ENCODE measurements around the gene MSL1.
A peak's percentile ranks its signal among the peaks of the same experiment; 100 is the strongest.

The MSL1 gene

GRCh38 chr17:40121181-40122135, at the start of gene MSL1:
MSL1 (plus strand) TSS chr17:40121971; CDS start chr17:40122613, 642 bp downstream.
- peak; percentile 85 for DNase-seq (ENCODE audit: low spot score)

- no peak for DNase-seq (ENCODE audit: low spot score)
These were observed 49.6 kb upstream of the MSL1 start for GRCh38 chr17:40072040-40072734.

GRCh38 chr17:40072735-40073346, 48.9 kb upstream of the MSL1 start:
- DNase-seq (ENCODE audit: low spot score): no peak

GRCh38 chr17:40073454-40074174, 48.2 kb upstream of the MSL1 start:
- no peak for DNase-seq (ENCODE audit: low spot score)

GRCh38 chr17:40074175-40074512, 47.6 kb upstream of the MSL1 start:
- DNase-seq (ENCODE audit: low spot score): no peak

GRCh38 chr17:40074871-40075200, 46.9 kb upstream of the MSL1 start:
- no peak for DNase-seq (ENCODE audit: low spot score)

- peak; percentile 78 for DNase-seq (ENCODE audit: low spot score)
These were observed 46.4 kb upstream of the MSL1 start for GRCh38 chr17:40075201-40075941.

GRCh38 chr17:40075942-40076498, 45.8 kb upstream of the MSL1 start:
- DNase-seq (ENCODE audit: low spot score): no peak

GRCh38 chr17:40076591-40076990, 45.2 kb upstream of the MSL1 start:
- DNase-seq (ENCODE audit: low spot score): no peak

GRCh38 chr17:40079545-40079944, 42.2 kb upstream of the MSL1 start:
- no peak for DNase-seq (ENCODE audit: low spot score)

GRCh38 chr17:40084477-40084876, 37.3 kb upstream of the MSL1 start:
- no peak for DNase-seq (ENCODE audit: low spot score)

GRCh38 chr17:40086150-40087044, 35.4 kb upstream of the MSL1 start:
- DNase-seq (ENCODE audit: low spot score): peak; percentile 58

GRCh38 chr17:40087049-40087794, 34.5 kb upstream of the MSL1 start:
- no peak for DNase-seq (ENCODE audit: low spot score)

GRCh38 chr17:40087903-40088718, 33.7 kb upstream of the MSL1 start:
- DNase-seq (ENCODE audit: low spot score): no peak

GRCh38 chr17:40089077-40089895, 32.5 kb upstream of the MSL1 start:
- no peak for DNase-seq (ENCODE audit: low spot score)

GRCh38 chr17:40090237-40091119, 31.3 kb upstream of the MSL1 start:
- DNase-seq (ENCODE audit: low spot score): no peak
